Thyroid gland (tissue), 4 donors: Measurements from ENCODE around the gene MKI67. TPM values are rescaled to one million over a fixed set of nuclear protein-coding genes. Genes with fewer than 3 reads are reported as not detected.

ENCODE experiments used
- DNase-seq, 2 donors: peaks; one replicate each; pipeline ENCODE4 v3.0.0-alpha.2; 2019
- H3K27ac ChIP-seq, 3 donors: fragments of 200-600 bp; sonication (generic); 1 replicate in 2 of 3; 2 replicates in 1 of 3; pipeline ENCODE4 v1.5.1; 2016 to 2019; ENCODE audit warnings: mild to moderate bottlenecking in 1 of 3, moderate library complexity in 1 of 3
- H3K27me3 ChIP-seq: fragments of 200-600 bp; sonication (generic); one replicate; pipeline ENCODE4 v1.5.1; 2019
- H3K36me3 ChIP-seq, 2 donors: fragments of 200-600 bp; sonication (generic); one replicate each; pipeline ENCODE4 v1.5.1; 2016 to 2019
- H3K4me1 ChIP-seq, 2 donors: fragments of 200-600 bp; sonication (generic); one replicate each; pipeline ENCODE4 v1.5.1; 2017 to 2019
- H3K4me3 ChIP-seq, 3 donors: fragments of 200-600 bp; sonication (generic); replicated peaks in 1 of 3; 1 replicate in 2 of 3; 2 replicates in 1 of 3; pipeline ENCODE4 v1.5.1; 2016; ENCODE audit warnings: mild to moderate bottlenecking in 1 of 3
- H3K9me3 ChIP-seq: fragments of 200-600 bp; sonication (generic); one replicate; pipeline ENCODE4 v1.5.1; 2017
- POLR2A ChIP-seq, 2 donors: fragments of 450-650 bp; IDR thresholded peaks; one replicate each; pipeline ENCODE4 v1.6.1; 2017; ENCODE audit warnings: antibody characterized with exemption in 2 of 2, mild to moderate bottlenecking in 2 of 2, moderate library complexity in 1 of 2
- WGBS, 2 donors: methylation state at CpG; one replicate each; pipeline ENCODE4 v1.1.5; 2017; 5-methylcytosine and 5-hydroxymethylcytosine counted together
- intact Hi-C: fragments of 100-400 bp; cut with DNase I; formaldehyde crosslinking; loops from one replicate; pipeline ENCODE4 v1.15.1; 2023
- total RNA-seq, 4 donors: library from RNA; depleted of rRNA; stranded (reverse); fragments of >200 nt; gene quantifications; one replicate each; pipeline ENCODE4 v1.2.3, GENCODE V29; 2016
- TF ChIP-seq, protein P1 (sequence below), 6 experiments: fragments of 200-600 bp in 3 of 6; fragments of 450-650 bp in 3 of 6; sonication (generic) in 3 of 6; IDR thresholded peaks; one replicate each; pipeline ENCODE4 v1.5.1; 2016 to 2019; ENCODE audit warnings: antibody characterized with exemption in 6 of 6, mild to moderate bottlenecking in 2 of 6, inconsistent platforms in 1 of 6, moderate library complexity in 1 of 6

The MKI67 gene
- total RNA-seq, 4 donors from 2014 or later: 0.24 to 1.9 (median 0.76) TPM

DNA sequence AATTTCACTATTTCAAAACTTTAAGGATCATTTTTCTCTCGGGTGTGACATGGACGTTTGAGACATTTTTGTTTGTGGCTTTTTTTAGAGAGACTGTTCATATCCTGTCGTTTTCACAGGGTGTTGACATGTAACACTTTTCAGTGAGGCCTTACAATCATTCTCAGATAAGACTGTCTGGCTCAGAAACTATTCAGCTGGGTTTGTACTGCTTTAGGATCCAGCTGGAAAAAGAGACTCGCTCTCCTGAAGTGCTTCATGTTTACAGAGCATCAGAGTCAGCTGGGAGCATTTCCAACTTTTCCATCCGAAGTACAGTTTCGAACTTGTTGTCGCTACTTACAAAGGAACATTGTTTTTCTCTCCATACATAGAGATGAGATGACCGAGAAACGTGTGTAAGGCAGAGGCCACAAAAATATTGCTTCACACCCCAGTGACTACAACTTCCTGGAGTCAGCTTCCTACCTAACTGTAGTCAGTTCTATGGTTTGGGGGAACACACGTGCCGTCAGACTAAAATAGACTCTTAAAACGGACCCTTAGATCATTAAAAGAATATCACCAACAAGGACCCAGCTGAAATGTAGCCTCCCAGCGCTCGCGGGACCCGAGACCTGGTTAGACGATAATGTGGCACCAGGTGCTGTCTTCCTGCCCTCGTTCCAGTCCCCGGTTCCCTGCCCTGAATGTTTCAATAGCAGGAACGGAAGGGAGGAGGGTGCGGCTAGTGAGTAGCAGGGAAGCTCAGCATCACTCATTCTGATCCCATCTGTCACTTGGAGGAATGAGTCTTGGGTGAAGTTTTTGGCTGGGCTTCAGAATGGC, 78.0 kb downstream of the MKI67 start:
- peaks cover 10 to 23% of the 10 kb centered on the region in 2 donors for H3K4me1 ChIP-seq
- no peaks in the 10 kb centered on the region for H3K9me3 ChIP-seq
- intact Hi-C loops: no loop called here
- peak; percentile 32 to 35 for DNase-seq
- 20 to 42% methylated on average over 21 of the region's 21 CpGs for WGBS, 2 donors
- H3K27me3 ChIP-seq: no peaks in the 10 kb centered on the region
- no peak for TF ChIP-seq POLR2A (IDR thresholded peaks at IDR 0.05)
- TF ChIP-seq, protein P1, sequence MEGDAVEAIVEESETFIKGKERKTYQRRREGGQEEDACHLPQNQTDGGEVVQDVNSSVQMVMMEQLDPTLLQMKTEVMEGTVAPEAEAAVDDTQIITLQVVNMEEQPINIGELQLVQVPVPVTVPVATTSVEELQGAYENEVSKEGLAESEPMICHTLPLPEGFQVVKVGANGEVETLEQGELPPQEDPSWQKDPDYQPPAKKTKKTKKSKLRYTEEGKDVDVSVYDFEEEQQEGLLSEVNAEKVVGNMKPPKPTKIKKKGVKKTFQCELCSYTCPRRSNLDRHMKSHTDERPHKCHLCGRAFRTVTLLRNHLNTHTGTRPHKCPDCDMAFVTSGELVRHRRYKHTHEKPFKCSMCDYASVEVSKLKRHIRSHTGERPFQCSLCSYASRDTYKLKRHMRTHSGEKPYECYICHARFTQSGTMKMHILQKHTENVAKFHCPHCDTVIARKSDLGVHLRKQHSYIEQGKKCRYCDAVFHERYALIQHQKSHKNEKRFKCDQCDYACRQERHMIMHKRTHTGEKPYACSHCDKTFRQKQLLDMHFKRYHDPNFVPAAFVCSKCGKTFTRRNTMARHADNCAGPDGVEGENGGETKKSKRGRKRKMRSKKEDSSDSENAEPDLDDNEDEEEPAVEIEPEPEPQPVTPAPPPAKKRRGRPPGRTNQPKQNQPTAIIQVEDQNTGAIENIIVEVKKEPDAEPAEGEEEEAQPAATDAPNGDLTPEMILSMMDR (IDR thresholded peaks at IDR 0.05): no peak
- H3K36me3 ChIP-seq: no peaks in the 10 kb centered on the region
- H3K4me3 ChIP-seq: no peak overlapping the region
- H3K27ac ChIP-seq: peak overlapping the region; percentile 34 to 70 (median 41)

DNA sequence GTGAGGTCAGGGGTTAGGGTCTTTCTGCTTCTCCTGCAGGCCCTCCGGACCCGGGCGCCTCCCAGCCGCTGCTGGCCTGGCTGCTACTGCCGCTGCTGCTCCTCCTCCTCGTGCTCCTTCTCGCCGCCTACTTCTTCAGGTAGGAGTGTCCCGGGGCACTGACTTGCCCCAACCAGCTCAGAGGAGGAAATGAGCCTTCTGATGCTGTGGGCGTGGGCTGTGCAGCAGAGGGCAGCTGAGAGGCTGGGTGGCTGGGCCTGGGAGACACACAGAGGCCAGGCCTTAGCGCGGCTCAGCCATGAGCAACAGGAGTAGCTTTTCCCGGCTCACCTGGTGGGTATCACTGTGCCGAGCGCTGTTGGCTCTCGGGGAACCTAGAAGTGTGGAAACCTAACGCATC, 78.9 kb downstream of the MKI67 start:
- no peaks in the 10 kb centered on the region for H3K9me3 ChIP-seq
- TF ChIP-seq POLR2A (IDR thresholded peaks at IDR 0.05): peak in 1 of 2 donors; percentile 70
- TF ChIP-seq, protein P1 (IDR thresholded peaks at IDR 0.05): no peak
- peaks cover 10 to 23% of the 10 kb centered on the region in 2 donors for H3K4me1 ChIP-seq
- no peak overlapping the region for H3K4me3 ChIP-seq
- intact Hi-C loops: no loop called here
- no peaks in the 10 kb centered on the region for H3K36me3 ChIP-seq
- peak overlapping the region; percentile 34 to 70 (median 41) for H3K27ac ChIP-seq
- peak; percentile 89 to 90 for DNase-seq
- WGBS, 2 donors: 17 to 49% methylated on average over 9 to 15 of the region's 17 CpGs
- no peaks in the 10 kb centered on the region for H3K27me3 ChIP-seq

DNA sequence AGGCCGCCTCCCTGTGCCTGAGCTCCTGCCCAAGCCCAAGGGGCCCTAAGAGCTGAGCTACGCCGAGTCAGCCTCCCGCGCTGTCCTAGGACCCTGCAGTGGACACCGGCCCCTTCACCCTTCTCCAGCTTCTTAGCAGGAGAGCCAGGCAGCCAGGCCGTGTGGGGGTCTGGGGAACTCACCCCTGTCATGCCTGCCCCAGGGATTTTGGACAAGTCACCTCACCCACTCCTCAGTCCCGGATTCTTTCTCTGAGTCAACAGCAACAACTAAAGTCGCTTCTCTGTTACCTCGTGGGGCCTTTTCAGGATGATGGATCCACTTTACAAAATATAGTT, 79.3 kb downstream of the MKI67 start:
- Histone ChIP-seq H3K9me3 (no peaks in the 10 kb centered on the region), H3K36me3 (no peaks in the 10 kb centered on the region), H3K27ac (peak overlapping the region in 2 of 3 donors; percentile 41 to 70), H3K4me3 (no peak overlapping the region), H3K4me1 (peaks cover 10 to 23% of the 10 kb centered on the region in 2 donors), H3K27me3 (no peaks in the 10 kb centered on the region)
- intact Hi-C loops: no loop called here
- TF ChIP-seq, protein P1 (IDR thresholded peaks at IDR 0.05): no peak
- TF ChIP-seq POLR2A (IDR thresholded peaks at IDR 0.05): no peak
- WGBS, 2 donors: 77 to 86% methylated on average over 9 to 10 of the region's 10 CpGs
- DNase-seq: no peak

Other genes with a start within 250 kb of the MKI67 start
- not detected for gene CLRN3, start 233.5 kb downstream of the MKI67 start, total RNA-seq
- 10 to 100 TPM; 16.8 to 25.0 (median 19.4) TPM for gene PTPRE, start 219.3 kb downstream of the MKI67 start, total RNA-seq